DMS 273 (cell line): ENCODE results near the gene ATP1A1.

Source experiments
- DNase-seq: peaks from one replicate; lab custom pipeline; 2025; ENCODE audit not compliant: unreplicated experiment; lab: John Stamatoyannopoulos, UW

Gene ATP1A1

GRCh38 chr1:116372651-116373430 is at the start of gene ATP1A1:
ATP1A1 (plus strand) TSS chr1:116373244; CDS start chr1:116373512, 268 bp downstream.
- DNase-seq = peak; percentile 96

GRCh38 chr1:116323491-116323890 is 49.6 kb upstream of the ATP1A1 start:
- no peak for DNase-seq

- DNase-seq = no peak
Observed at GRCh38 chr1:116324411-116324810, 48.6 kb upstream of the ATP1A1 start.

- no peak for DNase-seq
Observed at GRCh38 chr1:116325104-116325503, 47.9 kb upstream of the ATP1A1 start.

GRCh38 chr1:116325922-116326321 is 47.1 kb upstream of the ATP1A1 start:
- DNase-seq = no peak

GRCh38 chr1:116326486-116326885 is 46.6 kb upstream of the ATP1A1 start:
- no peak for DNase-seq

GRCh38 chr1:116328671-116329070 is 44.4 kb upstream of the ATP1A1 start:
- DNase-seq = no peak

GRCh38 chr1:116329524-116330341 is 43.3 kb upstream of the ATP1A1 start:
- DNase-seq = no peak

- no peak for DNase-seq
Observed at GRCh38 chr1:116330342-116330652, 42.7 kb upstream of the ATP1A1 start.

- DNase-seq = no peak
Observed at GRCh38 chr1:116330846-116331245, 42.2 kb upstream of the ATP1A1 start.

GRCh38 chr1:116331523-116331922 is 41.5 kb upstream of the ATP1A1 start:
- no peak for DNase-seq

GRCh38 chr1:116332451-116332850 is 40.6 kb upstream of the ATP1A1 start:
- DNase-seq = peak; percentile 25

GRCh38 chr1:116333171-116334014 is 39.7 kb upstream of the ATP1A1 start:
- DNase-seq = no peak

- peak; percentile 61 for DNase-seq
Observed at GRCh38 chr1:116334015-116334547, 39.0 kb upstream of the ATP1A1 start.

- DNase-seq = no peak
Observed at GRCh38 chr1:116334868-116335635, 38.0 kb upstream of the ATP1A1 start.

GRCh38 chr1:116335850-116336624 is 37.0 kb upstream of the ATP1A1 start:
- no peak for DNase-seq

GRCh38 chr1:116337398-116337797 is 35.6 kb upstream of the ATP1A1 start:
- DNase-seq = no peak

GRCh38 chr1:116338400-116338799 is 34.6 kb upstream of the ATP1A1 start:
- DNase-seq = no peak

GRCh38 chr1:116340506-116341231 is 32.4 kb upstream of the ATP1A1 start:
- no peak for DNase-seq
